H9 (cell line): Measurements from ENCODE around the gene CELF6. TPM values are rescaled to one million over a fixed set of nuclear protein-coding genes. Genes with fewer than 3 reads are reported as not detected.

Source experiments
- DNase-seq: peaks from one replicate; pipeline ENCODE4 v3.0.0-alpha.2; 2017
- H2AFZ ChIP-seq: one replicate; pipeline ENCODE4 v1.6.1; 2013; ENCODE audit warnings: mild to moderate bottlenecking, low read length, control low read depth, moderate library complexity
- H2AK5ac ChIP-seq: 2 replicates; pipeline ENCODE4 v1.6.1; 2013; ENCODE audit warnings: low read length, control low read depth, mixed read lengths; ENCODE audit not compliant: insufficient read length
- H2BK120ac ChIP-seq: one replicate; pipeline ENCODE4 v1.6.1; 2013; ENCODE audit warnings: low read depth, mild to moderate bottlenecking, low read length, control low read depth, inconsistent platforms; ENCODE audit not compliant: poor library complexity, severe bottlenecking
- H2BK12ac ChIP-seq: 2 replicates; pipeline ENCODE4 v1.6.1; 2013; ENCODE audit warnings: low read length, control low read depth, mixed read lengths, low read depth; ENCODE audit not compliant: insufficient read length
- H2BK15ac ChIP-seq: 2 replicates; pipeline ENCODE4 v1.6.1; 2013; ENCODE audit warnings: low read depth, low read length, control low read depth
- H2BK20ac ChIP-seq: one replicate; pipeline ENCODE4 v1.6.1; 2013; ENCODE audit warnings: low read depth, mild to moderate bottlenecking, low read length, control low read depth, inconsistent platforms; ENCODE audit not compliant: poor library complexity, severe bottlenecking
- H2BK5ac ChIP-seq: 2 replicates; pipeline ENCODE4 v1.6.1; 2013; ENCODE audit warnings: low read length, control low read depth, mixed read lengths; ENCODE audit not compliant: insufficient read length
- H3K14ac ChIP-seq: 2 replicates; pipeline ENCODE4 v1.6.1; 2013; ENCODE audit warnings: low read length, control low read depth; ENCODE audit not compliant: insufficient read depth
- H3K18ac ChIP-seq: 2 replicates; pipeline ENCODE4 v1.6.1; 2013; ENCODE audit warnings: low read depth, mild to moderate bottlenecking, mixed read lengths, low read length, control low read depth; ENCODE audit not compliant: insufficient read length
- H3K23ac ChIP-seq: 2 replicates; pipeline ENCODE4 v1.6.1; 2013; ENCODE audit warnings: low read length, control low read depth, mixed read lengths, low read depth; ENCODE audit not compliant: insufficient read length
- H3K23me2 ChIP-seq: 2 replicates; pipeline ENCODE4 v1.6.1; 2013; ENCODE audit warnings: low read depth, mild to moderate bottlenecking, mixed read lengths, low read length, control low read depth; ENCODE audit not compliant: insufficient read length, poor library complexity, severe bottlenecking
- H3K27ac ChIP-seq: 2 replicates; pipeline ENCODE4 v1.5.1; 2013; ENCODE audit warnings: low read length, control low read depth, mixed read lengths, low read depth; ENCODE audit not compliant: insufficient read length
- H3K27me3 ChIP-seq: 2 replicates; pipeline ENCODE4 v1.6.1; 2013; ENCODE audit warnings: low read length, control low read depth, inconsistent platforms; ENCODE audit not compliant: insufficient read depth
- H3K4ac ChIP-seq: 2 replicates; pipeline ENCODE4 v1.6.1; 2013; ENCODE audit warnings: low read depth, mild to moderate bottlenecking, control low read depth, inconsistent platforms, low read length, moderate library complexity
- H3K4me1 ChIP-seq: 2 replicates; pipeline ENCODE4 v1.6.1; 2013; ENCODE audit warnings: low read length, control low read depth, inconsistent platforms; ENCODE audit not compliant: insufficient read depth
- H3K4me2 ChIP-seq: 2 replicates; pipeline ENCODE4 v1.6.1; 2013; ENCODE audit warnings: low read length, control low read depth, mixed read lengths; ENCODE audit not compliant: insufficient read length, insufficient read depth
- H3K56ac ChIP-seq: 2 replicates; pipeline ENCODE4 v1.6.1; 2013; ENCODE audit warnings: low read depth, mild to moderate bottlenecking, mixed read lengths, low read length, control low read depth; ENCODE audit not compliant: insufficient read length
- H3K79me1 ChIP-seq: 2 replicates; pipeline ENCODE4 v1.6.1; 2013; ENCODE audit warnings: low read depth, mild to moderate bottlenecking, moderate library complexity, low read length, control low read depth, inconsistent platforms; ENCODE audit not compliant: insufficient read depth, poor library complexity, severe bottlenecking
- H3K79me2 ChIP-seq: 2 replicates; pipeline ENCODE4 v1.6.1; 2013; ENCODE audit warnings: low read length, control low read depth, inconsistent platforms; ENCODE audit not compliant: insufficient read depth
- H3K9ac ChIP-seq: 2 replicates; pipeline ENCODE4 v1.6.1; 2013; ENCODE audit warnings: low read length, control low read depth, mixed read lengths; ENCODE audit not compliant: insufficient read length; ENCODE audit errors: extremely low read depth
- H3K9me3 ChIP-seq: one replicate; pipeline ENCODE4 v1.6.1; 2013; ENCODE audit warnings: low read depth, low read length, inconsistent platforms; ENCODE audit not compliant: control insufficient read depth
- H3T11ph ChIP-seq: one replicate; pipeline ENCODE4 v1.6.1; 2013; ENCODE audit warnings: mild to moderate bottlenecking, low read length, control low read depth, inconsistent platforms
- H4K20me1 ChIP-seq: one replicate; pipeline ENCODE4 v1.6.1; 2013; ENCODE audit not compliant: control insufficient read depth, insufficient read length, insufficient read depth
- H4K5ac ChIP-seq: 2 replicates; pipeline ENCODE4 v1.6.1; 2013; ENCODE audit warnings: low read depth, mild to moderate bottlenecking, mixed read lengths, low read length, control low read depth; ENCODE audit not compliant: insufficient read length
- H4K8ac ChIP-seq: replicated peaks from 2 replicates; pipeline ENCODE4 v1.6.1; 2013; ENCODE audit warnings: low read length, control low read depth, mixed read lengths, low read depth; ENCODE audit not compliant: insufficient read length
- H4K91ac ChIP-seq: 2 replicates; pipeline ENCODE4 v1.6.1; 2013; ENCODE audit warnings: low read depth, mild to moderate bottlenecking, moderate library complexity, mixed read lengths, low read length, control low read depth; ENCODE audit not compliant: insufficient read length
- H3K27ac Mint-ChIP-seq, 3 experiments: 2 replicates in 2 of 3; 3 replicates in 1 of 3; pipeline ENCODE4 v1.8.0; 2020 to 2021; ENCODE audit warnings: mixed read lengths in 3 of 3, mild to moderate bottlenecking in 1 of 3, moderate library complexity in 1 of 3
- H3K27me3 Mint-ChIP-seq: 2 replicates; pipeline ENCODE4 v1.8.0; 2021; ENCODE audit warnings: low read depth, mild to moderate bottlenecking, moderate library complexity, mixed read lengths
- H3K36me3 Mint-ChIP-seq, 3 experiments: 2 replicates in 2 of 3; 3 replicates in 1 of 3; pipeline ENCODE4 v1.8.0; 2020 to 2021; ENCODE audit warnings: low read depth in 3 of 3, mixed read lengths in 3 of 3; ENCODE audit not compliant: insufficient read depth in 1 of 3
- H3K4me1 Mint-ChIP-seq, 2 experiments: 2 replicates each; pipeline ENCODE4 v1.8.0; 2020; ENCODE audit warnings: mixed read lengths in 2 of 2
- H3K4me3 Mint-ChIP-seq, 2 experiments: 2 replicates in 1 of 2; 3 replicates in 1 of 2; pipeline ENCODE4 v1.8.0; 2020 to 2021; ENCODE audit warnings: mild to moderate bottlenecking in 2 of 2, mixed read lengths in 2 of 2, moderate library complexity in 1 of 2
- H3K9me3 Mint-ChIP-seq, 2 experiments: 2 replicates in 1 of 2; 3 replicates in 1 of 2; pipeline ENCODE4 v1.8.0; 2020; ENCODE audit warnings: mild to moderate bottlenecking in 2 of 2, mixed read lengths in 2 of 2, moderate library complexity in 1 of 2
- CTCF ChIP-seq: fragments of 200-600 bp; sonication (generic); conservative IDR thresholded peaks from 3 replicates; pipeline ENCODE4 v1.8.0; 2021; ENCODE audit warnings: antibody characterized with exemption, mild to moderate bottlenecking
- WGBS: extraction: QIAGEN DNeasy Blood & Tissue Kit; methylation state at CpG from one replicate; pipeline ENCODE4 v1.1.7; 2013; ENCODE audit warnings: missing lambda C conversion rate, low lambda C conversion rate, mixed read lengths; ENCODE audit not compliant: insufficient read length; ENCODE audit errors: extremely low coverage; 5-methylcytosine and 5-hydroxymethylcytosine counted together
- total RNA-seq: library from RNA; stranded (reverse); gene quantifications from 2 replicates; pipeline ENCODE4 v1.2.1, GENCODE V29; 2021

CELF6 gene
- total RNA-seq, 1 experiment from 2014 or later = 0.13 TPM

GRCh38 chr15:72307026-72307425 lies 12.9 kb downstream of the CELF6 start:
- Histone ChIP-seq H3K9ac (no peak overlapping the region), H3K56ac (no peak overlapping the region), H2BK12ac (no peak overlapping the region), H3K14ac (no peak overlapping the region), H3K79me1 (no peaks in the 10 kb centered on the region), H3K23ac (no peak overlapping the region), H3K18ac (no peak overlapping the region), H2AFZ (no peak overlapping the region), H4K5ac (no peak overlapping the region), H4K8ac (no peak overlapping the region), H3K4me1 (no peaks in the 10 kb centered on the region), H3K23me2 (no peaks in the 10 kb centered on the region), H3K79me2 (no peaks in the 10 kb centered on the region), H2BK20ac (no peak overlapping the region), H3K4me2 (no peak overlapping the region), H3K27ac (no peak overlapping the region), H3K9me3 (no peaks in the 10 kb centered on the region), H2AK5ac (no peak overlapping the region), H2BK120ac (no peak overlapping the region), H2BK5ac (no peak overlapping the region), H3K4ac (no peak overlapping the region), H3K27me3 (no peaks in the 10 kb centered on the region), H3T11ph (no peak overlapping the region), H4K20me1 (no peaks in the 10 kb centered on the region), H4K91ac (no peak overlapping the region), H2BK15ac (no peak overlapping the region)
- Mint-ChIP-seq H3K27me3 (peaks cover 59% of the 10 kb centered on the region), H3K36me3 (no peaks in the 10 kb centered on the region), H3K4me3 (no peak overlapping the region), H3K27ac (no peak overlapping the region; a peak in 1 of 7 replicates), H3K4me1 (no peaks in the 10 kb centered on the region), H3K9me3 (no peaks in the 10 kb centered on the region)
- no peak for TF ChIP-seq CTCF
- no peak for DNase-seq
- WGBS = no CpG with 5 or more reads among the region's 5 CpGs
